PC-9 (cell line): Measurements from ENCODE around the gene UTP15.

Experiments
- EZH2 ChIP-seq: fragments of 200-600 bp; sonication (generic); IDR thresholded peaks from 2 replicates; pipeline ENCODE4 v1.8.0; 2017; ENCODE audit warnings: antibody characterized with exemption, low read depth
- TF ChIP-seq, protein P1 (sequence below): fragments of 200-600 bp; sonication (generic); conservative IDR thresholded peaks from 2 replicates; pipeline ENCODE4 v1.6.1; 2017; ENCODE audit warnings: mixed run types, antibody characterized with exemption, mild to moderate bottlenecking, moderate library complexity

DNA sequence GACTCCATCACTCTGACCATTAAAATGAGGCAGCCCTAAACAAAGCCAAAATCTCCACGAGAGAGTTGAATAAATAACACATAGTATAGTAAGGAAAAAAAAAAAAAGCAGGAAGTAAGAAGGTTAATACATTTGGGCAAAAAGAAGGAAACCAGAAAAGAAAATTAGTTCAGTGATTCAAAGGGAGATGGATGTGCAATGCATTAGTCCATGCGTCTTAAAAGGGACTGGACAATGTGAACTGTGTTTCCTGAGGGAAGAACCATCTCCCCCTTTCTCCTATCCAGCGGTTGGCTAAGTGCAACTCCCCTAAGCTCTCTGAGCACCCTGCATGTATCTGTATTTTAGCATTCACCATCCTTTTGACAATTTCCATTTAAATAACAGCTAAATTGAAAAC is 1.5 kb upstream of the UTP15 start:
- TF ChIP-seq, protein P1, sequence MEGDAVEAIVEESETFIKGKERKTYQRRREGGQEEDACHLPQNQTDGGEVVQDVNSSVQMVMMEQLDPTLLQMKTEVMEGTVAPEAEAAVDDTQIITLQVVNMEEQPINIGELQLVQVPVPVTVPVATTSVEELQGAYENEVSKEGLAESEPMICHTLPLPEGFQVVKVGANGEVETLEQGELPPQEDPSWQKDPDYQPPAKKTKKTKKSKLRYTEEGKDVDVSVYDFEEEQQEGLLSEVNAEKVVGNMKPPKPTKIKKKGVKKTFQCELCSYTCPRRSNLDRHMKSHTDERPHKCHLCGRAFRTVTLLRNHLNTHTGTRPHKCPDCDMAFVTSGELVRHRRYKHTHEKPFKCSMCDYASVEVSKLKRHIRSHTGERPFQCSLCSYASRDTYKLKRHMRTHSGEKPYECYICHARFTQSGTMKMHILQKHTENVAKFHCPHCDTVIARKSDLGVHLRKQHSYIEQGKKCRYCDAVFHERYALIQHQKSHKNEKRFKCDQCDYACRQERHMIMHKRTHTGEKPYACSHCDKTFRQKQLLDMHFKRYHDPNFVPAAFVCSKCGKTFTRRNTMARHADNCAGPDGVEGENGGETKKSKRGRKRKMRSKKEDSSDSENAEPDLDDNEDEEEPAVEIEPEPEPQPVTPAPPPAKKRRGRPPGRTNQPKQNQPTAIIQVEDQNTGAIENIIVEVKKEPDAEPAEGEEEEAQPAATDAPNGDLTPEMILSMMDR, result no peak
- TF ChIP-seq EZH2, result no peak
